Psoas muscle (tissue), 8 donors: Measurements from ENCODE around the gene MYO3B. TPM values are rescaled to one million over a fixed set of nuclear protein-coding genes. Genes with fewer than 3 reads are reported as not detected.

Source experiments
- ATAC-seq, 4 donors: fragments of 200-7000 bp; cut with Tn5 transposase; one replicate each; pipeline ENCODE4 v1.9.1; 2020; ENCODE audit warnings: moderate library complexity in 3 of 4, mild to moderate bottlenecking in 2 of 4
- DNase-seq, 2 donors: peaks; one replicate each; pipeline ENCODE4 v3.0.0-alpha.2; 2020
- H3K27ac ChIP-seq: fragments of 200-600 bp; one replicate; pipeline ENCODE4 v1.8.0; 2022
- H3K27me3 ChIP-seq, 3 donors: fragments of 200-600 bp in 1 of 3; one replicate each; pipeline versions ENCODE4 v1.6.1 to v1.8.0; 2013 to 2022; ENCODE audit warnings: low read length in 2 of 3, mild to moderate bottlenecking in 2 of 3, moderate library complexity in 1 of 3; ENCODE audit not compliant: insufficient read depth in 3 of 3
- H3K36me3 ChIP-seq, 2 donors: fragments of 200-600 bp in 1 of 2; one replicate each; pipeline versions ENCODE4 v1.6.1 to v1.8.0; 2013 to 2022; ENCODE audit warnings: low read depth in 1 of 2, mild to moderate bottlenecking in 1 of 2, moderate library complexity in 1 of 2; ENCODE audit not compliant: insufficient read depth in 1 of 2
- H3K4me1 ChIP-seq: fragments of 200-600 bp; one replicate; pipeline ENCODE4 v1.8.0; 2022
- H3K4me3 ChIP-seq: fragments of 200-600 bp; one replicate; pipeline ENCODE4 v1.8.0; 2022; ENCODE audit warnings: mild to moderate bottlenecking
- H3K9me3 ChIP-seq: fragments of 200-600 bp; one replicate; pipeline ENCODE4 v1.8.0; 2022
- WGBS, 3 donors: extraction: QIAGEN DNeasy Blood & Tissue Kit; methylation state at CpG; one replicate each; pipeline versions ENCODE4 v1.1.6 to v1.1.7; 2013; 5-methylcytosine and 5-hydroxymethylcytosine counted together
- intact Hi-C, 2 donors: fragments of 100-400 bp; cut with DNase I; formaldehyde crosslinking; loops; one replicate each; pipeline versions ENCODE4 v1.11.0 to v1.14.2; 2022
- polyA plus RNA-seq, 3 donors: library from polyadenylated mRNA; stranded (reverse); fragments of 200-250 nt; gene quantifications; one replicate each; pipeline ENCODE4 v1.2.3, GENCODE V29; 2013
- total RNA-seq, 4 donors: library from RNA; stranded (reverse); fragmentation: NEBNext Ultra II Directional in 2 of 4; extraction: Animal tissue kit (Norgen Biotek cat#: 25700) in 2 of 4; gene quantifications; one replicate each; pipeline versions ENCODE4 v1.2.1 to v1.2.4, GENCODE V29; 2021 to 2023
- TF ChIP-seq, protein P1 (sequence below): fragments of 200-600 bp; IDR thresholded peaks from one replicate; pipeline ENCODE4 v1.8.0; 2022; ENCODE audit warnings: antibody characterized with exemption
- donor health status: healthy with polysubstance abuse.
- donor health status: DM: no; HTN: no; CAD: no; lungs with moderate emphysema.
- donor health status: Bipolar disorder and iron deficiency.
- donor health status: healthy.
- donor health status: DM: yes; HTN: yes; CAD: no.
- donor health status: DM: no; HTN: no; CAD: no.
- donor health status: DM: no; HTN: no; CAD: no.
- donor health status: DM: yes; HTN: yes; CAD: no.

Gene MYO3B
- total and polyA plus RNA-seq, 7 donors, result 0.04 to 0.32 TPM; not detected in 5

DNA sequence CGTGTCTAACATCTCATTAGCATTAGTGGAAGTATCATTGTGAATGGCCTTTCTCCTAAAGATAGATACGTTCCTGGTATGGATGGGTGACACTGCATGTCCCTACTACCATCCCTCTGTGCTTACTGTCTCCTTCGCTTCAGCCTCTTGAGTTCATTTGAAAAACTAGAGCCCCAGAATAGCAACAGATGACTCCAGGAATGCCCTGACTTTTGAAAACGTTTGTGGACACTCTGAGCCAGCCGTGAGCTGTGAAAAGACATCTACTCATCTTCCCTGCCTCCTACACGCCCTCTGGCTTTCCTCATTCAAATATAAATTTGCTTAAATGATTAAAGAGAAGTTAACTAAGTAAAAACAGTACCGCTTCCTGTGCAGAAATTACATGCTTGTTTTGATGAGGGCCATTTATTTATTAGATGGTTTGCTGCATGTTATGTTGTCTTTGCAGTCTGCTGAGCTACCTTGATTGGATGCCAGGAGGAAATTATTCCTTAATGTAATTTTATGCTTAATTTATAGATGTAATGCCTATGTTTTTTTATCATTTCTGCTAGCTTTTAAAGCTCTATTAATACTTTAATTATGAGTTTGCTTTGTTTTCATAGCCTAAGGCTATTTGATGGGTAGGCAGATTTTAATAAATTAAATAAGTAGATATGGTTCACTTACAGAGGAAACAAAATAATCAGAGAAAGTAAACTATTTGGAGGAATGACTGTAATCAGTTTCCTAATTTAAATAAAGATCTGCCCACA is 32.1 kb upstream of the MYO3B start:
- 50 to 54% (median 54%) methylated on average over 7 of the region's 7 CpGs for WGBS, 3 donors
- intact Hi-C loops, result no loop called here
- Histone ChIP-seq H3K36me3 (no peaks in the 10 kb centered on the region), H3K27ac (no peak overlapping the region), H3K4me3 (no peak overlapping the region), H3K4me1 (no peaks in the 10 kb centered on the region), H3K9me3 (no peaks in the 10 kb centered on the region), H3K27me3 (no peaks in the 10 kb centered on the region)
- TF ChIP-seq, protein P1, sequence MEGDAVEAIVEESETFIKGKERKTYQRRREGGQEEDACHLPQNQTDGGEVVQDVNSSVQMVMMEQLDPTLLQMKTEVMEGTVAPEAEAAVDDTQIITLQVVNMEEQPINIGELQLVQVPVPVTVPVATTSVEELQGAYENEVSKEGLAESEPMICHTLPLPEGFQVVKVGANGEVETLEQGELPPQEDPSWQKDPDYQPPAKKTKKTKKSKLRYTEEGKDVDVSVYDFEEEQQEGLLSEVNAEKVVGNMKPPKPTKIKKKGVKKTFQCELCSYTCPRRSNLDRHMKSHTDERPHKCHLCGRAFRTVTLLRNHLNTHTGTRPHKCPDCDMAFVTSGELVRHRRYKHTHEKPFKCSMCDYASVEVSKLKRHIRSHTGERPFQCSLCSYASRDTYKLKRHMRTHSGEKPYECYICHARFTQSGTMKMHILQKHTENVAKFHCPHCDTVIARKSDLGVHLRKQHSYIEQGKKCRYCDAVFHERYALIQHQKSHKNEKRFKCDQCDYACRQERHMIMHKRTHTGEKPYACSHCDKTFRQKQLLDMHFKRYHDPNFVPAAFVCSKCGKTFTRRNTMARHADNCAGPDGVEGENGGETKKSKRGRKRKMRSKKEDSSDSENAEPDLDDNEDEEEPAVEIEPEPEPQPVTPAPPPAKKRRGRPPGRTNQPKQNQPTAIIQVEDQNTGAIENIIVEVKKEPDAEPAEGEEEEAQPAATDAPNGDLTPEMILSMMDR, result no peak
- DNase-seq, result no peak
- no peak for ATAC-seq

DNA sequence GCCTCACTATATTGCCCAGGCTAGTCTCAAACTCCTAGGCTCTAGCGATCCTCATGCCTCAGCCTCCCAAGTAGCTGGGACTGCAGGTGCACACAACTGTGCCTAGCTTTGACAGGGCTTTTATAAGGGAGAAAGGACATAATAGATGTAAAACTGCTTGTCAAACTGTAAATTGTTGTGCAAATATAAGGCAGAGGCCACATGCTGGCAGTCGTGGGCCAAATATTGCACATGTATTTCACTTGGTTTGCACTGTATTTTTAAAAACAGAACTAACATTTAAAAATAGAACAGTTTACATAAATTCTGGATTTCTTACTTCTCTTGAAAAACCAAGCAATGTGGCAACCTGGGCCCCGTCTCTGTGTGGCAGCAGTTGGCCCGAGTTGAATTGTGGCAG is 31.2 kb upstream of the MYO3B start:
- Histone ChIP-seq H3K27me3 (no peaks in the 10 kb centered on the region), H3K27ac (no peak overlapping the region), H3K9me3 (no peaks in the 10 kb centered on the region), H3K4me3 (no peak overlapping the region), H3K4me1 (no peaks in the 10 kb centered on the region), H3K36me3 (no peaks in the 10 kb centered on the region)
- intact Hi-C loops, result no loop called here
- ATAC-seq (no peak), DNase-seq (no peak)
- TF ChIP-seq, protein P1, result no peak
- 82 to 90% (median 87%) methylated on average over 4 of the region's 4 CpGs for WGBS, 3 donors

DNA sequence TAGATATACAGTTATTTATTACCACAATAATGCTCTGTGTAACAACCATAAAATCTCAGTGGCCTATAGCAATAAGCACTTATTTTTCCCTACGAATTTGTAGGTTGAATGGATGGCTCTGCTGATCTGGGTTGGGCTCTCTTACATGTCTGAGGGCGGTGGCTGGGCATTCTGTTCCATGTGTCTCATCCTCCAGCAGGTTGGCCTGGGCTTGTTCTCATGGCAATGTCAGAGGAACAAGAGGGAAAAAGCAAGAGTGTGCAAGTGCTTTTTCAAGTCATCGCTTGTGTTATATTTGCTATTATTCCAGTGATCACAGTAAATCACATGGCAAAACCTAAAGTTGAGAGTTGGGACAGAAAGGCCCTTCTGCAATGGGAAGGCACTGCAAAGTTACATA is 30.4 kb upstream of the MYO3B start:
- no peak overlapping the region for H3K4me3 ChIP-seq
- H3K9me3 ChIP-seq, result no peaks in the 10 kb centered on the region
- H3K4me1 ChIP-seq, result no peaks in the 10 kb centered on the region
- intact Hi-C loops, result no loop called here
- no peaks in the 10 kb centered on the region for H3K27me3 ChIP-seq
- no peaks in the 10 kb centered on the region for H3K36me3 ChIP-seq
- DNase-seq, result no peak
- no peak overlapping the region for H3K27ac ChIP-seq
- TF ChIP-seq, protein P1, result no peak
- no peak for ATAC-seq
- WGBS, 3 donors, result 74 to 84% (median 80%) methylated on average over 3 of the region's 3 CpGs

DNA sequence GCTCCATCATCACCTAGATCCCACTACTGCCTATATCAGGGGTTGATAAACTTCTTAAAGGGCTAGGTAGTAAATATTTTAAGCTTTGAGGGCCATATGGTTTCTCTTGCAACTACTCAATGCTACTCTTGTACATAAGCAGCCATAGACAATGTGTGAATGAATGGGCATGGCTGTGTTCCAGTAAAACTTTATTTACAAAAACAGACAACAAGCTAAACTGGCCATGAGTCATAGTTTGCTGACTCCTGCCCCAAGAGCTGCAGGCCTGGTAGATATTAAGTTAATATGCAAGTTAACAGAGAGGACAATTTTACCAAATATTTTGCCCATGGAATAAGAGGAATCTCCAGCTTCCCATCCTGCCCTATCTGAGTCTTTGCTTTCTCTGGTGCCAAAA is 29.8 kb upstream of the MYO3B start:
- Histone ChIP-seq H3K27me3 (no peaks in the 10 kb centered on the region), H3K4me1 (no peaks in the 10 kb centered on the region), H3K36me3 (no peaks in the 10 kb centered on the region), H3K4me3 (no peak overlapping the region), H3K27ac (no peak overlapping the region), H3K9me3 (no peaks in the 10 kb centered on the region)
- TF ChIP-seq, protein P1, result no peak
- DNase-seq, result no peak
- ATAC-seq, result no peak
- intact Hi-C loops, result no loop called here

DNA sequence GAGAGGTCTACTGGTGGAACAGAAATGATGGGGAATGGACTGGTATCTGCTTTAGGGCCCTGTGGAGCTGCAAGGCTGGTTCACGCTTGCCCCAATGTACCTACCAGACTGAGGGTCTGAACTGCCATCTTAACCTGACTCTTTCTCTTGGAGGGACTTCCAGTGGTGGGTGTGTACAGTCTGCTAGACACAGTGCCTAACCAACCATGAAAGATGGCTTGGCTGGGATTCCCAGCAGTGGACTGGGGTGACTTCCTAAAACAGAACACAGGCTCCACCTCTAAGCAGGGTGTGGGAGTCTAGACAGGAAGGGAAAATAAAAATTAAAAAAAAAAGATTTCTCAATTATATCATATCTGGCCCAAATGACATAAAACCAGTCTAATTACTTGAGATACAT is 25.5 kb upstream of the MYO3B start:
- no peaks in the 10 kb centered on the region for H3K4me1 ChIP-seq
- no peaks in the 10 kb centered on the region for H3K27me3 ChIP-seq
- no peak for ATAC-seq
- H3K4me3 ChIP-seq, result no peak overlapping the region
- 100% methylated on average over 1 of the region's 1 CpG for WGBS, 3 donors
- DNase-seq, result no peak
- TF ChIP-seq, protein P1, result no peak
- intact Hi-C loops, result no loop called here
- H3K36me3 ChIP-seq, result no peaks in the 10 kb centered on the region
- no peaks in the 10 kb centered on the region for H3K9me3 ChIP-seq
- no peak overlapping the region for H3K27ac ChIP-seq
